Skeletal muscle tissue (tissue), 5 donors: ENCODE results near the gene IL15RA. TPM values are rescaled to one million over a fixed set of nuclear protein-coding genes. Genes with fewer than 3 reads are reported as not detected.

Experiments used
- H3K27ac ChIP-seq: one replicate; pipeline ENCODE4 v1.7.0; 2013; ENCODE audit warnings: mild to moderate bottlenecking, low read depth, low read length, inconsistent platforms
- H3K27me3 ChIP-seq, 3 donors: one replicate each; pipeline ENCODE4 v1.7.0; 2013; ENCODE audit warnings: low read length in 3 of 3; ENCODE audit not compliant: control insufficient read depth in 3 of 3, insufficient read depth in 3 of 3
- H3K36me3 ChIP-seq, 3 donors: one replicate each; pipeline ENCODE4 v1.7.0; 2013; ENCODE audit warnings: low read length in 3 of 3; ENCODE audit not compliant: control insufficient read depth in 3 of 3, insufficient read depth in 3 of 3
- H3K4me1 ChIP-seq, 3 donors: one replicate each; pipeline ENCODE4 v1.7.0; 2013; ENCODE audit warnings: low read length in 3 of 3, mild to moderate bottlenecking in 3 of 3; ENCODE audit not compliant: control insufficient read depth in 3 of 3, insufficient read depth in 3 of 3
- H3K4me3 ChIP-seq, 3 donors: one replicate each; pipeline ENCODE4 v1.7.0; 2013; ENCODE audit warnings: low read length in 3 of 3
- H3K9ac ChIP-seq, 3 donors: one replicate each; pipeline ENCODE4 v1.7.0; 2013; ENCODE audit warnings: low read length in 3 of 3, mild to moderate bottlenecking in 3 of 3, moderate library complexity in 2 of 3, low read depth in 1 of 3
- H3K9me3 ChIP-seq, 3 donors: one replicate each; pipeline ENCODE4 v1.7.0; 2013; ENCODE audit warnings: low read length in 3 of 3; ENCODE audit not compliant: control insufficient read depth in 3 of 3
- small RNA-seq: library from RNA; depleted of rRNA; stranded (forward); fragments of <200 nt; gene quantifications from one replicate; pipeline ENCODE3, GENCODE V24; 2014
- total RNA-seq: library from RNA; depleted of rRNA; stranded (reverse); fragments of >200 nt; gene quantifications from one replicate; pipeline ENCODE4 v1.2.3, GENCODE V29; 2014
- donor health status: Osteomylitis.

IL15RA gene
- total RNA-seq, 1 donor from 2014 or later: 1.6 TPM

DNA sequence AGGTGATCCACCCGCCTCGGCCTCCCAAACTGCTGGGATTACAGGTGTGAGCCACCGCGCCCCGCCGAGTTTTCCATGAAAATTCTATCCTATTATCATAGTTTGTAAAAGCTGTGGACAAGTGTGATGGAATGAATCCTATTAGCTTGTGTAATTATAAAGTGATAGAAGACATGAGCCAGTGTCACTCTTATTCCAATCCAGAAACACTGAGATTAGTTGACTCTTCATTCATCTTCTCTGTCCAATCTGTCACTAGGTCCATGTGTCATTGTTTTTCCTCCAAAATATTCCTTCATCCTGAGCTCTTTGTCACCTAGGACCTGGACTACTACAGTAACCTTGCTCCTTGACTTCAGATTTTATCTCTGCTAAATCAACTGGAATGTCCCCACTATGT is 73.8 kb downstream of the IL15RA start:
- Histone ChIP-seq H3K27me3 (no peaks in the 10 kb centered on the region), H3K36me3 (peaks cover 5 to 8% (median 6%) of the 10 kb centered on the region in 3 donors), H3K4me1 (peaks cover 5 to 12% (median 11%) of the 10 kb centered on the region in 3 donors), H3K27ac (no peak overlapping the region), H3K9ac (no peak overlapping the region), H3K4me3 (no peak overlapping the region), H3K9me3 (no peaks in the 10 kb centered on the region)

DNA sequence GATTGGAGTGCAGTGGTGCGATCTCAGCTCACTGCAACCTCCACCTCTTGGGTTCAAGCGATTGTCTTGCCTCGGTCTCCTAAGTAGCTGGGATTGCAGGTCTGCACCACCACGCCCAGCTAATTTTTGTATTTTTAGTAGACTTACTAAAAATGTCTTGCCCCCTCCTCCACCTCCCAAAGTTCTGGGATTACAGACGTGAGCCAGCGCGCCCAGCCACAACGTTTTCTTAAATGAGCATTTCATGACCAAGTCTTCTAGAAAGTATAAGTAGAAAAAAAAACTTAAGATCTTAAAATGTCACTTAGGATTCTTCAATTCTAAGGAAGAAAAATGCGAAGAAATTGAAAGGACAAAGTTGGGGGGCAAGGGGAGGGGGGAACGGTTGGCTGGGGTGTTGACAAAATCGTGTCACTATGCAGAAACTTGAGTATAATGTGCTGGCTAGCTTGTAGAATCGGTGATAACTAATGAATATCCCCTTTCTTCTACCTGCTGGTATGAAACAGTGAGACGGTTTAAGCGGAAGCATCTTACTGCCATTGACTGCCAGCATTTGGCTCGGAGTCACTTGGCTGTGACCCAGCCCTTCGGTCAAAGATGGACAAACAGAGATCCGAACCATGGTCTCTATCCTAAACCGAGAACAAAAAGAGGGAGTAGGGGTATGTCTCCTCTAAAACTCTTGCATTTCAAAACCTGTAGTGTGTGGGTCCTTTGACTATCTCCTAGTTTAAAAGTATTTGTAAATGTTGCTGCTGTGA is 74.7 kb downstream of the IL15RA start:
- Histone ChIP-seq H3K27ac (no peak overlapping the region), H3K9me3 (no peaks in the 10 kb centered on the region), H3K36me3 (peaks cover 5 to 14% (median 6%) of the 10 kb centered on the region in 3 donors), H3K27me3 (no peaks in the 10 kb centered on the region), H3K4me1 (peaks cover 5 to 12% (median 11%) of the 10 kb centered on the region in 3 donors), H3K9ac (no peak overlapping the region), H3K4me3 (no peak overlapping the region)

Small RNA genes lying within 50 kb of the gene (small RNA-seq; reads per million reads assigned to genes)
- not detected for gene RF00397

Other genes starting within 250 kb of the IL15RA start
- gene GDI2, start 164.1 kb downstream of the IL15RA start, total RNA-seq: 483 TPM
- gene ANKRD16, start 87.7 kb downstream of the IL15RA start, total RNA-seq: 8.4 TPM
- gene FBH1, start 87.3 kb downstream of the IL15RA start, total RNA-seq: 51.7 TPM
- gene IL2RA, start 84.8 kb upstream of the IL15RA start, total RNA-seq: not detected
- gene RBM17, start 111.5 kb upstream of the IL15RA start, total RNA-seq: 41.2 TPM
- gene PFKFB3, start 225.4 kb upstream of the IL15RA start, total RNA-seq: 9.9 TPM